HG03354 (cell line): ENCODE measurements around the gene MED13L.

Source experiments
- ATAC-seq: cut with Tn5 transposase; IDR thresholded peaks from one replicate; pipeline ENCODE4 v1.9.1; 2021; ENCODE audit warnings: mild to moderate bottlenecking; ENCODE audit not compliant: unreplicated experiment, poor library complexity, severe bottlenecking

MED13L gene

DNA sequence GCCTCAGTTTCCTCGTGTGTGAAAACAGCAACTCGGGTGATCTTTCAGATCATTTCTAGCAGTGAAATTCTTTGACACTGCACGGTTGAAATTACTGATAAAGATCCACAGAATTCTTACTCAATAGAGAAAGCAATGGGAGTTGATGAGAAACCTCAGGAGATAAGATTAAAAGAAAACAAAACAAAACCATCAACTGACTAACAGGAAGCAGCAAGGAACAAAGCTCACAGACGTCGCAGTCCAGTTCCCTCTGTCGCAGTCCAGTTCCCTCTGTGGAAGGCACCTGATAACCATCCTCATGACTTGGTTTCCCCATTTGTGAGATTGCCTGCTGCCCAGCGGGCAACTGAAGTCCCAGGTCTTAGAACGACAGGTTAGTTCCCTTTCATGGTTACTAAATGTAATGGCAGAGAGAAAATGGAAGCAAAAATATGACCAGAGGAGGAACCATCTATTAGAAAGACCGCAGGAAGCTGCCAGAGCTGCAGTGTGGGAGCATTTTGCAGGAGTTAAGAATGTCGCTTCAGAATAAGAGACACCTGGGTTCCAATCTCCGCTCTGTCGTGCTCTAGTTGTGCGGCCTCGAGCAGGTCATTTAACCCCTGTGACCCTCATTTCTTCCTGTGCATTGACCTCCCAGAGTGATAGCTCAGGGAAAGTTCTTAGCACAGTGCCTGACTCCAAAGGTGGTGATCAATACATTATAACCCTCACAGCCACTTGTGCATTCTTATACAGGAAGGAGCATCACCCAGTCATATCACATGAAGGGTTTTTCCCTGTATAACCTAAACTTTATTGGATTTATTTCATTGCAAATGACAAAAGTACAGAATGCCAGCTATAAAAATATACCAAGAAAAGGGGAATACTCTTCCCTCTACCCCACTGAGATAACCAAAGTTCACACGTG, 5.1 kb upstream of the MED13L start:
- no peak for ATAC-seq

GRCh38 chr12:116280595-116281290, 3.2 kb upstream of the MED13L start:
- no peak for ATAC-seq

GRCh38 chr12:116278667-116279066, 1.2 kb upstream of the MED13L start:
- no peak for ATAC-seq

GRCh38 chr12:116278279-116278626, 760 bp upstream of the MED13L start:
- ATAC-seq: no peak

DNA sequence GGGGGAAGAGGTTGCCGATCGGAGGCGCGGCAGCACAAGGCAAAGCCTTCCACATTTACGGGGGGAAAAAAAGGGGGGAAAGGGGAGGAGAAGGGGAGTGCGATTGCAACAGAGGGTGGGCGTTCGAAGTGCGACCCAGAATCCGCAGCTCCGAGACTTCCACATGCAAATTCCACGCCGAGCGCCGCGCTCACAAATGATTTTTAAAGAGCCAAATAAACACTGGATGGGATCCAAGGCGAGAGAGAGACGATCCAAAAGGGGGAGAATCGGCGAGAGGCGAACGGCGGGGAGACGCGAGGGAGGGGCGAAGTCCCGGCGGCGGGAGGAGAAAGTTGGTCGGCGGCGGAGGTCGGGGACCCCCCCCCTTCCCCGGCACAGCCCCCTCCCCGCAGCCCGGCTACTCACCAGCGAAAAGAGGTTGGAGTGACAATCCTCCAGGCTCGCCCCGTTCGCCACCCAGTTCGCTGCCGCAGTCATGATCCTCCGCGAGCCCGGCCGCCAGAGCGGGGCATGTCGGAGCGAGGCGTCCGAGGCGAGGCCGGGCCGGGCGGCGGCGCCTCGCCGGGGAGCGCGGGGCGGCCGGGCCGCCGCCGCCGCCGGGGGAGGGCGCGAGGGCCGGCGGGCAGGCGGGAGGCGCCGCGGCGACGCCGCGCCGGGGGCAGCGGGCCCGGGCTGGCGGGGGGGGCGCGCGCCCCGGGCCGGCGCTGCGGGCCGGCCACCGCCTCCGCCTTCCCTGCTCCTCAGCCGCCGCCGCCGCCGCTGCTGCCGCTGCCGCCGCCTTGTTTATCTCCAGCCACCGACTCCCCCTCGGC, 634 bp downstream of the MED13L start:
- ATAC-seq: peak; percentile 59

DNA sequence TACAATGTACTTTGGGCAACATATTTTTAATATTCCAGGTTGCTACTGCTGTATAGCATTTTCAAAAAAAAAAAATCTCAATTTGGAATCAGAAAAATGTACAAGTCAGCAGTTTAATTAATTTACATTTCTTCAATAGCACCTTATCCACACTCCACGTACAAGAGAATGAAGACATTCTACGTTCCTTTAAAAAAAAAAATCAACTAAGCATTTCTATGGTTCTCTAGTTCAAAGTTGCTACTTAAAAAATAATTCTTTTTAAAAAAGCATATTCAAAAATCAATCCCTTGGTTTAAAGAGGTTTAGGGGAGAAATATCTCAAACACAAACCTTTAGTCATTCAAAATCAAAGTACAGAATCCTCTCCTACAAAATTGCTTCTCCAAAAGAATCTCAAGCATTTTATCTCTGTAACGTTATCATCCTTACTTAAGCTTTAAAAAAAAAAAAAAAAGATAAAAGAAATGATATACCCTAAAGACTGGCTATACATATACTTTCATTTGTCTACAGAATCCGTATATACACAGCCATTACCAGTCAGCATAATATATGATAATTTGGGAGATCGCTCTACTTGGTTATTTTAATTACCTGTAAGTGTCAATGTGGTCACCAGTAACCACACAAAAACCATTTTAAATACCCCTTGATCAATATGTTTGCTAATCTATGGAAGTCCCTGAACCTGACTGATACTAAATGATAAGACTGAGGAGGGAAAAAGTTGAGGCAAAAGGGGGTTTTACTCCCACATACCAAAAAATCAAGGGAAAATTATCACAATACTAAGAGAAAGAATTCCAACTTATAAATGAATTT, 2.7 kb downstream of the MED13L start:
- no peak for ATAC-seq

DNA sequence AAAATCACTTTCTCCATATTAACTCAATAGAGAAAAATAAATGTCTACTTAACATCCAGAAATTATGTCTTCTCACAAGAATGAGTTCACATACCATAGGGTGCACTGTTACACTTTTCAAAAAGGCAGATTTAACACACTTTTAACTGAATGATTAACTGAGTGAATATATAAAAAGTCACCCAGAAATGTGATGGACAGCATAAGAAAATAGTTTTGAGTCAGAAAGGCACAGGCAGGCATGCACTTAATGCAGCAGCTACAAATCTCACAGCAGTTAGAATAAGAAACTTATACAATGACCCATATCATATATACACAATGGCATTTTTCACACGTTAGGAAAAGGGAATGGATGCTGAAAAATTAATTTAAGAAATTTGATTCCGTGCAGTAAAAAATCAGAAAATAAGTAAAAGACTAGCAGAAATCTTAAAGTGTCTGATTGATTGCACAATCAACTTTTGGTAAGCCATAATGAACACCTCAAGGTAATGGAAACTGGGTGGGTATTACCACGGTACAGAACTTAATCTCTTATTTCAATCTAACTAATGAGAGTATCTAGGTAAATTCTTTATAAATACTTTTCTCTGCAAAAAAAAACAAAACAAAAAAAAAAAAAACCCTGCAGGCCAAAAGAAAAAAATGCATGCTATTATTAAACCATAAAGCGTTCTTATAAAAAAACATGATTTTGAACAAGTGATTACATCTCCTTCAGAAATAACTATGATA, 3.5 kb downstream of the MED13L start:
- ATAC-seq: no peak

GRCh38 chr12:116267948-116268347, 9.5 kb downstream of the MED13L start:
- no peak for ATAC-seq

GRCh38 chr12:116266631-116267349, 10.7 kb downstream of the MED13L start:
- ATAC-seq: no peak

- ATAC-seq: no peak
These were observed 11.3 kb downstream of the MED13L start for GRCh38 chr12:116266168-116266601.

GRCh38 chr12:116265351-116266147, 11.9 kb downstream of the MED13L start:
- no peak for ATAC-seq

DNA sequence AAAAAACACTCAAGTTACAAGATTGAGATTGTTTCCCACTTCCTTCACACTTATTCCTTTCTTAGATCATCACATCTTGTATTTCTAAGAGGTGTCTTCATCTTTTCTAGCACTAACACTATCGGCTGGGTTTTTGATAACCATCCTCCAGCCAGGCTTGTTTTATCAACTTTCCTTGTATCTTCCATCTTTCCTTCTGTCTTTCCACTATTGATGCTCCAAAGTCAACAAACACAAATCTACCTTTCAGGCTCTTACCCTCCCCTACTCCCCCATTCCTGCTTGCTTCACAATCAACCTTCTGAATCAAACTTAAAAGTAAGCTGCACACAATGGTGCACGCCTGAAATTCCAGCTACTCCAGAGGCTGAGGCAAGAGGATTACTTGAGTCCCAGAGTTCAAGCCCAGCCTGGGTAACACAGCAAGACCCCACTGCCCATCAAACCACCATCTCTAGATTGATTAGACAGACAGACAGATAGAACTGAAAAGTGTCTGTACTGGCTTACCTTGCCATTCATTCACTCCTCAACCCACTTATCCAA, 12.9 kb downstream of the MED13L start:
- ATAC-seq: no peak

DNA sequence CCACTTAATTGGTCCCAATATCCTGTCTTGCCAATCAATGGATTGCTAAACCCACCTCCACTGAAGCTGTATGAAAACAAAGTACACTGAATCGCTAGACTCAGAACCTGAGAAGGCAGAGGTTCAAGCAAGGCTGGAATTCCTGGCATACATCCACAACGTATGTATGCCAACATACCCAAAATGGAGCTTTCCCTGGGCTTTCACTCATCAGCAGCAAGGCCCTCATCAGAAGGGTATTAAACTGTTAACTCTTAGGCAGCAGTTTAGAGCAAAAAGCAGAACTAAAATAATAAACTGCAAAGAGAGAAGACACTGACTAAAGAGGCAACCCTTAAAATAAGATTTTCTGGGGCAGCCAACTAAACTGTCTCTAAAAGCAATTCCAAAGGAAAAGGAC, 13.6 kb downstream of the MED13L start:
- ATAC-seq: no peak

- no peak for ATAC-seq
These were observed 14.1 kb downstream of the MED13L start for GRCh38 chr12:116263431-116263830.

DNA sequence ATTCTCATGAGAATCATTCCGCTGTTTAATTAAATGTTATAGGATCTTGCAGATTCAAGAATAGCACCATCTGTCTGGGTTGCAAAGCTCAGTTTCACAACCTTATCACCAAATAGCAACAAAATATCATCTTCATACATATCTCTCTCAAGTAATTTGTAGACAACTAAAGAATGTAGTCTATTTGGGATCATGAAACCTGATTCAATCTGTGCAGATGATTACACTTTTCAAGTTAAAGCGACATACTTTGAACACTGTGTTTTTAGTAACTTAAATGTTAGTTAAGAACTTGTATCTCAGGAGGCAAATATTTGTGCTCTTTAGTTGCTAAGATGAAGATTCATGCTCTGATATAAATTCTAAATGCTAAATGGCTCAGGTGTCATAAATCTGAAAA, 14.8 kb downstream of the MED13L start:
- no peak for ATAC-seq

GRCh38 chr12:116261525-116262100, 15.9 kb downstream of the MED13L start:
- ATAC-seq: no peak
